Measurements from ENCODE around the gene RIMOC1.
"Not testable (repeated sequence)": the region's sequence is repeated elsewhere in the genome, so short reads cannot be mapped to it uniquely, and the experiment has no call there.

Gene RIMOC1

DNA sequence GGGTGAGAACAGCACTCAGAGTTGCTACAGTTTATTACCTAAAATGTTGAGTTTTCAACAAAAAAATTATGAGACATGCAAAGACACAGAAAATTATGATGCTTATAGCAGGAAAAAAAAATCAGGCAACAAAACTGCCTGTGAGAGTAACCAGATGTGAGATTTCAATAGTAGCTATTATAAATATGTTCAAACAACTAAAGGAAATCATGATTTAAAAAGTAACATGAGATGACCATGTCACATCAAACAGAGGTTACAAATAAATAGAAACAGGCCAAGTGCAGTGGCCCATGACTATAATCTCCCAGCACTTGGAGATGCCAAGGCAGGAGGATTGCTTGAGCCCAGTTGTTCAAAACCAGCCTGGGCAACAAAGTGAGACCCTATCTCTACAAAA is 12.1 kb upstream of the RIMOC1 start:
- DNase-seq = no peak

- DNase-seq = no peak
Measured at GRCh38 chr5:41893074-41893851, 10.9 kb upstream of the RIMOC1 start.

GRCh38 chr5:41896230-41896629 is 7.9 kb upstream of the RIMOC1 start:
- DNase-seq = no peak

DNA sequence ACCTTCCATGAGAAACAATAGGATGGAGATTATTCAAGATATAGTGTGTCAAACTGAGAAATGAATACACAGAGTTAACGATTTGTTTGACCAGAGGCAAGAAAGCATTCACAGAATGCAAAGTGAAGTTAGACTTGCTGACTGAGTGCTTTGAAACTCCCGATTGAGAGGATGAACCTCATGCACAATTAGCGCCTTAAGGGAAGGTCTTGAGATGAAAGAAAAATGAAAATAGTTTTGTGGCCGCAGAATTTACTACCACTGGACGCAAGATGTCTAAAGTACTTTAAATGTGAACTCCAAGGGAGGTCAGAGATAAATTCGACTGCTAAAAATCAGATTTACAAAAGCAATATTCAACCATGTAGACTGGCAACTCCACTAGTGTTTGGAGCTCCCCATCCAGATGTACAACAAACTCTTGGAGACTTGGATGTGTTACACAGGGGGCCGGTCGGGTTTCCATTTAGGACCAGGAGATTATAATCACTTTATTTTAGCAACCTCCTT is 707 bp upstream of the RIMOC1 start:
- DNase-seq = no peak

- no peak for DNase-seq
Measured at GRCh38 chr5:41906151-41906550, 2.0 kb downstream of the RIMOC1 start.

- DNase-seq = no peak
Measured at GRCh38 chr5:41908374-41909079, 4.4 kb downstream of the RIMOC1 start.

GRCh38 chr5:41918105-41918504 is 14.0 kb downstream of the RIMOC1 start:
- no peak for DNase-seq

DNA sequence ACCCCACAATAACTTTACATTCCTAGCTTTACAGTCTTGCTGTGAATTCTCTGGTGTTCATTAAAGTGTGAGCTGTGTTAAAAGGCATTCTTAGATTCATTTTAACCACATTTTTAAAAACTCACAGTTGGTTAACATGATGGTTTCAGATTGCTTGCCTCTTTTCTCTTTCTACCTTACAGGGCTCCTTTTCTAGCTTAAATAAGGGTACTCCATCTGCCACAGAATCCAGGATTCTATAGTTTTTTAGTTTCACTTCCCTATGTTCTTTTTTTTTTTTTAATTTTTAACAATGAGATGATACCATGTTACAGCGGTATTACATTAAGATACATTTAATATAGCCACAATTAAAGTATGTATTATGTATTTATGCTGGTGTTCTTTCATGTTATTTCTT is 17.0 kb downstream of the RIMOC1 start:
- DNase-seq = no peak

DNA sequence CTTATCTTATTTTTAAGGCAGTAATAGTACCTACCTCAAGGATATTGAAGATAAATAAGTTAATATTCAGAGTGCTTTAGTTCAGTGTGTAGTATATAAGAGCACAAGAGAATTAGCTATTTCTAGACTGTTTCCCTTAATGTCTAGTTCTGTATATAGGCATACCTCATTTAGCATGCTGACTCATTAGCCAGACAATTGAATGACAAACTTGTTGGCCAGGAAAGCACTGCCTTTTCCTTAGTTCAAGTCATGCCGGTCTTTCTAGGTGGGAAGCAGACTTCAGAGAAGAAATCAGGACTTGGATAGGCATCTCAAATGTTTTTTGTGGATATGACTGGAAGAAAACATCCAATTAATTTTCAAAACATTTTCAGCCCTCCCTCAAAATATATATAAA is 17.7 kb downstream of the RIMOC1 start:
- DNase-seq = no peak

DNA sequence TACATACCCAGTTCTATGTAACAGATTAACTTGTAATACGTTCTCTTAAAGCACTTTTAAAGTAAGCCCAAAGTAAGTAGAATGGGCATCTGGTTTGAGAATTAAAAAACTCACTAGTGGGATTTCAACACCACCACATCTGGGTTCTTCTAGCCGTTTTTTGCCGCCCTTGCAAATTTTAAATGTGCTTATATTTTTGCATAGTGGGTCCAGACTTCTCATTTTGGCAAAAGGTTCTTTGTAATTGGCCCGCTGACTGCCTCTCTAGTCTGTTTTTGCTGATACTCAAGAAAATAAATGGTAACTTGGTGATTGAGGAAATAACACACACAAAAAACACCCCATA is 20.4 kb downstream of the RIMOC1 start:
- DNase-seq = no peak

GRCh38 chr5:41924872-41925554 is 20.9 kb downstream of the RIMOC1 start, which contains the start of gene FBXO4:
FBXO4 (plus strand) TSS chr5:41925281; CDS start chr5:41925310, 29 bp downstream.
- peak; percentile 77 for DNase-seq

- no peak for DNase-seq
Measured at GRCh38 chr5:41925555-41925951, 21.4 kb downstream of the RIMOC1 start.

DNA sequence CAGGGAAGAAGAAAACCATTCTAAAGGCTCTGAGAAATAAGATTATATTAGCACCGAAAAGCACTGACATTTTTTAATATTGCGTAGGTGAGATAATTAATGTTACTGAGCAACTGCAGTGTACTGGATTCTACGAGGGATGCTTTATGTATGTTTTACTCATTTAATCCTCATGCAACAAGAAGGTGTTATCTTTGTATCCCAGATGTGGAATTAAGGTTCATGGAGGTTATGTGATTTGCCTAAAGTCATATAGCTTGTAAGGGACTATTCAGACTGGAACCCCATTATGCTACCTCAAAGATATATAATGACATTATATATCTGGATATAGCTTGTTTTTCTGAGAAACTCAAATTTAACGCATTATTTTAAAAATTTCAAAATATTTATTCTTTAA is 23.5 kb downstream of the RIMOC1 start:
- DNase-seq = no peak

- DNase-seq = no peak
Measured at GRCh38 chr5:41929035-41929434, 24.9 kb downstream of the RIMOC1 start.

DNA sequence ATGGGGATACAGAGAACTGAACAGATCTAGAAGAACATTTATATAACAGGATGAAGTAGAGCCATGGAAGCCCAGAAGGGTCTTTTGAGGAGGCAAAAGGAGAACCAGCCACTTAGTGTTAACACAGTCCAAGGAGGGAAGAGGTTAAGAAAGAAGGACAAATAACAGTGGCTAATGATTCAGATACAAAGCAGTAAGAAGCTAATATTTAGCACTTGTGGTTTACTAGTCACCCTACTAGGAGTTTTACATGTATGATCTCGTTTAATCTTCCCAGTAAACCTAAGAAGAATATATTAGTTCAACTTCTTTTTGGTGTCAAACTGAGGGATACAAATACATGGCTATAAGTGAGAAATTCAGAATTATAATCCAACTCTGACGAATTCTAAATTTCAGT is 28.6 kb downstream of the RIMOC1 start:
- no peak for DNase-seq

- no peak for DNase-seq
Measured at GRCh38 chr5:41935544-41935943, 31.4 kb downstream of the RIMOC1 start.

GRCh38 chr5:41940641-41941040 is 36.5 kb downstream of the RIMOC1 start:
- DNase-seq = no peak

DNA sequence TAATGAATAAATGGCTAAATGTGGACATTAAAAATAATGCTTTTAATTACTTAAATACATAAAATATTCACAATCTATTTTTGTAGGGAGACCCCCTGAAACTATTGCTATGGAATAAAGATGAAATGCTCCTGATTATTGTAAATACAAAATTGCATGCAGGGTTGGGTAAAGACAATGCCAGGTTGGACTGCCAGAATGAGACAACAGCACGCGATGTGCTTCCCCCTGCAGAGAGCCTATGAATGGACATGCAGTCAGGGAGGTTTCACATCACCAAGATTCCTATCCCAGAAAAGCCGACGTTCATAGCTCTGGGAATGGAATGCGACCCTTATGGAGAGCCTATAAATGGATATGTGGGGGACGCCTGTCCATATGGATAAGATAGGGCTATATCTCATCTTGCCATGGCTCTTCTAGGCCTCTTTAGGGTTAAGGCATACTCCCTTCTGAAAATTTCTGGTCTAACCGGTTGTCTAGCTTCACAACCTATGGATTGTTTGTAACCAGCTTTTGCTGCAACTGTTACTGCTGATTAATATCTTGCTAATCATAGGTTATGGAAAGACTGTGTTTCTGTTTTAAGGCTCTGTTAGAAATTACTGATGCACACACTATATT is 41.3 kb downstream of the RIMOC1 start:
- DNase-seq = not testable (repeated sequence)

DNA sequence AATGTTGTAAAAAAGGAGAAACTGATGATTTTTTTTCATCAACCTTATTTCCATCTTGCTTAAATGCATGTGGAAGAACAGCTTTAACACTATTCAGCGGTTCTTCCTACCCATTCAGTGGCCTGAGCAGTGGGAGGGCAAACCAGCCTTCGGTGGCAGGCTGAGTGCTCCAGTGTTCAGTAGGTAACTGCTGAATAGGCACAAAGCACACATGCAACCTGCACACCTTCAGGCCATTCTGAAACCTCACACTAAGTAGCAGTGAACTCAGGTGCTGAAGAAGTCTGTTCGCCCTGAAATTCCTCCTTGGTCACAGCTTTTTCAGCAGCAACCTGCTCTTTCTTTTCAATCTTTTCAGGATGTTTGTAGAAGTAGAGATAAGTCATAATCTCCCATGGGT is 47.1 kb downstream of the RIMOC1 start:
- no peak for DNase-seq

Measured in DMS153 (cell line).